Endothelial cell of coronary artery (primary cell): ENCODE results near the gene GTF2IRD2. TPM values are rescaled to one million over a fixed set of nuclear protein-coding genes. Genes with fewer than 3 reads are reported as not detected.

Source experiments
- total RNA-seq: library from RNA; depleted of rRNA; stranded (reverse); fragments of >200 nt; gene quantifications from 2 replicates; pipeline ENCODE4 v1.2.3, GENCODE V29; 2014

The GTF2IRD2 gene
- 4.8 and 5.2 TPM in 2 replicates for total RNA-seq

DNA sequence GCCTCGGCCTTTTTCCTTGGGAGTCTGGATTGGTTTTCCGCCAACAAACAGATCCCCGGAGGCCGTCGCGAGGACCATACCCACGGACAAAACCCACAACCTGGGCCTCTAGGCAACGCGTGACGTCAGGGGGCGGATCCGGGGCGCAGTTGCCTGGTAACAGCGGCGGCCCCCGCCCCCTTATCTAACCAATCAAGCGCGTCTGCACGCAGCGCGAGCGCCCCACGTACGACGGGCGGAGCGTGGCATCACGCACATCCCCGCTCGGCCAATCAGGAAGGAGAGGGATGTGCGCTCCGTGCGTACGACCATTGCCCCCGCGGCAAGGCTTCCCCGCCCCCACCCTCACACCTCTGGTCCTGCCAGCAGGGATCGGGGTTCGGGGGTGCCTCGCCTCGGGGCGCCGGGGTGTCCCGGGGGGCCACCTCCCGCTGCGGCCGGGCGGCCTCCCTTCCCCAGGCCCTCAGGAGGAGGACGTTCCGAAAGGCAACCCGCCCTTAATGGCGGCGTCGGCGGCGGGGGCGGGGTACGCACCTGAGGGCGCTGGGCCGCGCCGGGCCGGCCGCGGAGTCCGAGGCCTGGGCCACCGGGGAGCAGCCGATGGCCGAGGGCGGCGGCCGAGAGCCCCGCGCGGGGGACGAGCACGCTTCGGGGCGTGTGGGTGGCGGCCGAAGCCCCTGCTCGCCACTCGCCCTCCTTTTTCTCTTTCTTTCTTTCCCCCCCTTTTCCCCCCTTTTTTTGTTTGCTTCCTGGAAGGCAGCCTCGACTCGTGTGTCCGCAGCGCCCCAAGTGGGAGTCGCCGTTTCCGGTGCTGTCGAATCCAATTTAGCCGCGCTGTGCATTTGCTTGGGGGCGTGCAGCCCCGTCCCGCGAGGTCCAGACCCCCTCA lies at the start of gene GTF2IRD2:
Gene GTF2IRD2 (minus strand): TSS at position 773 of the 889 bp plus-strand sequence. CDS start 15,227 bp downstream, outside the sequence.

DNA sequence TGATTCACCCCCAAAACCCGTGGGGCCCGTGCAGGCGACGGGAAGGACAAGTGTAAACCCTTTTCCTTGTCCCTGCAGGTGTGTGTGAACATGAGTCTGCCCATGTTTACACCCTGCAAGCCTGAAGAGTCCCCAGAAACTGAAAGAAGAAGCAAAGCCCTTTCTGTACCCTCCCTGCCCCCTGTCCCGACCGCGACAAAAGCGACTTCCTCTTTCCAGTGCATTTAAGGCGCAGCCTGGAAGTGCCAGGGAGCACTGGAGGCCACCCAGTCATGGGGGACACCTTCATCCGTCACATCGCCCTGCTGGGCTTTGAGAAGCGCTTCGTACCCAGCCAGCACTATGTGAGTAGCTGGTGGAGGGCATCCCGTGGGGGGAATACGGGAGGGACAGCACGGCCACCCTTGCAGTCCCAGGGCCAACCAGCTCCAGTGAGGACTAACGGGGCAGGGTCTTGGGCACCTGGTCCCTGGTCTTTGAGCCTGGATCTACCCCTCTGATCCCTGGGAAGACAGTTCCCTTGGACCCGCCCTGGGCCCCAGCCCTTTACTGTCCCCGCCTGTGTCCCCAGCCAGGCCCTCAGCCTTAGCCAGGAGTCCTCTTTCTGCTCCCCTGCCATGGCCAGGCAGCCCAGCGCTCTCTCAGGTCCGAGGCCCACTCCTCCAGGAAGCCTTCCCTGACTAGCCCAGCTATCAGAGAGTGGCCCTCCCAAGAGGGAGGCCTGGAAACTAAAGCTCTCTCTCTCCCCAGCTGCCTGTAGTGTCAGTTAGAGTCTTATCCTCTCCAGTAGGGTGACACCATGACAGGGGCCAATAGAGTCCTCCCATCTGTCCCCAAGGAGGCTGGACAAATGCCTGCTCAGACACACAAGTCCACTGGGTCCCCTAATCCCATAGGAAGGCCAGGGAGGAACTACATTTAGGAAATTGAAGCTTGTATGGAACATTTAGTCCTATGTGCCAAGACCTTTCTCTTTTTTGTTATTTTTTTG lies 77.3 kb downstream of the GTF2IRD2 start, which contains the start of gene NCF1:
Gene NCF1 (plus strand): TSS at position 252 of the 991 bp plus-strand sequence. CDS start 21 bp downstream, at position 273.

Other genes with a start within 250 kb of the GTF2IRD2 start
- gene GTF2I, start 193.9 kb downstream of the GTF2IRD2 start, total RNA-seq, result 81.4 and 104 TPM in 2 replicates
- 0.09 TPM in 1 of 2 replicates, not detected in the other for gene NCF1, start 77.6 kb downstream of the GTF2IRD2 start, total RNA-seq
- 7.2 and 11.2 TPM in 2 replicates for gene CASTOR2, start 113.1 kb upstream of the GTF2IRD2 start, total RNA-seq
- 55.5 and 59.0 TPM in 2 replicates for gene RCC1L, start 222.2 kb upstream of the GTF2IRD2 start, total RNA-seq
- gene GTF2IRD2B, start 241.0 kb upstream of the GTF2IRD2 start, total RNA-seq, result 6.1 and 12.4 TPM in 2 replicates